GM19324 (cell line): Measurements from ENCODE around the gene AMIGO1.

Experiments used
- ATAC-seq: cut with Tn5 transposase; IDR thresholded peaks from one replicate; pipeline ENCODE4 v1.9.1; 2021; ENCODE audit warnings: mild to moderate bottlenecking, moderate library complexity; ENCODE audit not compliant: unreplicated experiment, low FRiP score

Gene AMIGO1

GRCh38 chr1:109509176-109510134 lies at the start of gene AMIGO1:
AMIGO1 (minus strand) TSS chr1:109509727; CDS start chr1:109508912, 815 bp downstream.
- peak; percentile 61 for ATAC-seq

GRCh38 chr1:109557520-109557919 lies 48.0 kb upstream of the AMIGO1 start:
- no peak for ATAC-seq

- ATAC-seq, result no peak
Observed at GRCh38 chr1:109556563-109556962, 47.0 kb upstream of the AMIGO1 start.

- ATAC-seq, result peak; percentile 87
Observed at GRCh38 chr1:109548321-109549267, 39.1 kb upstream of the AMIGO1 start, which contains the start of gene GNAI3. GNAI3 (plus strand) TSS chr1:109548615; CDS start chr1:109548721, 106 bp downstream.

GRCh38 chr1:109547463-109548320 lies 38.2 kb upstream of the AMIGO1 start:
- peak; percentile 22 for ATAC-seq

- no peak for ATAC-seq
Observed at GRCh38 chr1:109546311-109547109, 37.0 kb upstream of the AMIGO1 start.

GRCh38 chr1:109543988-109544735 lies 34.6 kb upstream of the AMIGO1 start:
- ATAC-seq, result no peak

- no peak for ATAC-seq
Observed at GRCh38 chr1:109543283-109543987, 33.9 kb upstream of the AMIGO1 start.

- no peak for ATAC-seq
Observed at GRCh38 chr1:109542657-109543056, 33.1 kb upstream of the AMIGO1 start.

GRCh38 chr1:109541102-109541501 lies 31.6 kb upstream of the AMIGO1 start:
- no peak for ATAC-seq

GRCh38 chr1:109539676-109540075 lies 30.1 kb upstream of the AMIGO1 start, which contains the start of gene GPR61:
GPR61 (plus strand) TSS chr1:109539872; CDS start chr1:109543023, 3,151 bp downstream.
- no peak for ATAC-seq

- no peak for ATAC-seq
Observed at GRCh38 chr1:109538827-109539555, 29.5 kb upstream of the AMIGO1 start.

- ATAC-seq, result no peak
Observed at GRCh38 chr1:109537450-109538178, 28.1 kb upstream of the AMIGO1 start.

- no peak for ATAC-seq
Observed at GRCh38 chr1:109535971-109536491, 26.5 kb upstream of the AMIGO1 start.

- ATAC-seq, result no peak
Observed at GRCh38 chr1:109535481-109535880, 26.0 kb upstream of the AMIGO1 start.

GRCh38 chr1:109534307-109534858 lies 24.9 kb upstream of the AMIGO1 start:
- ATAC-seq, result no peak
